Activated CD8-positive, alpha-beta memory T cell treated with anti-CD3 and anti-CD28 coated beads, Interleukin-2, amount 10 ng/mL, durations not matched to agents 7 days and 5 days (primary cell): ENCODE data around the gene LRP1B. TPM values are rescaled to one million over a fixed set of nuclear protein-coding genes. Genes with fewer than 3 reads are reported as not detected.

Experiments
- ATAC-seq: fragments of 150-1000 bp; cut with Tn5 transposase; one replicate; pipeline ENCODE4 v1.10.0; 2021; ENCODE audit warnings: moderate library complexity
- CTCF ChIA-PET: fragments of 350-600 bp; sonication (Branson Sonifier 250); formaldehyde crosslinking; loops from one replicate; lab custom pipeline; 2021; ENCODE audit warnings: antibody characterized with exemption; lab: Charles Lee
- DNase-seq: peaks from one replicate; pipeline ENCODE4 v3.0.0-alpha.2; 2020
- H3K27ac Mint-ChIP-seq: one replicate; pipeline ENCODE4 v1.8.0; 2021; ENCODE audit warnings: mild to moderate bottlenecking, mixed read lengths
- H3K27me3 Mint-ChIP-seq: one replicate; pipeline ENCODE4 v1.8.0; 2021; ENCODE audit warnings: mixed read lengths
- H3K36me3 Mint-ChIP-seq: one replicate; pipeline ENCODE4 v1.8.0; 2021; ENCODE audit warnings: mild to moderate bottlenecking, mixed read lengths
- H3K4me1 Mint-ChIP-seq: one replicate; pipeline ENCODE4 v1.8.0; 2021; ENCODE audit warnings: mixed read lengths
- H3K4me3 Mint-ChIP-seq: one replicate; pipeline ENCODE4 v1.8.0; 2021; ENCODE audit warnings: mild to moderate bottlenecking, moderate library complexity, mixed read lengths
- H3K9me3 Mint-ChIP-seq: one replicate; pipeline ENCODE4 v1.8.0; 2022; ENCODE audit warnings: low read depth, mixed read lengths
- total RNA-seq, 2 experiments: library from RNA; stranded (reverse); gene quantifications; one replicate each; pipeline ENCODE4 v1.2.3, GENCODE V29; 2021

Gene LRP1B
- total RNA-seq, 2 experiments from 2014 or later = not detected

- ATAC-seq (no peak), DNase-seq (no peak)
- no peaks in the 10 kb centered on the region for H3K27me3 Mint-ChIP-seq
- no peak overlapping the region for H3K4me3 Mint-ChIP-seq
- H3K4me1 Mint-ChIP-seq = no peaks in the 10 kb centered on the region
- H3K36me3 Mint-ChIP-seq = no peaks in the 10 kb centered on the region
- peaks cover 2% of the 10 kb centered on the region for H3K9me3 Mint-ChIP-seq
- no peak overlapping the region for H3K27ac Mint-ChIP-seq
- CTCF ChIA-PET = no interaction called here
These were observed 348.2 kb downstream of the LRP1B start for GRCh38 chr2:141782574-141782973.

- Mint-ChIP-seq H3K4me3 (no peak overlapping the region), H3K4me1 (no peaks in the 10 kb centered on the region), H3K27me3 (no peaks in the 10 kb centered on the region), H3K27ac (no peak overlapping the region), H3K36me3 (no peaks in the 10 kb centered on the region), H3K9me3 (peaks cover 7% of the 10 kb centered on the region)
- CTCF ChIA-PET = no interaction called here
- DNase-seq (no peak), ATAC-seq (no peak)
These were observed 352.4 kb downstream of the LRP1B start for GRCh38 chr2:141778315-141778835.

- Mint-ChIP-seq H3K4me1 (no peaks in the 10 kb centered on the region), H3K27me3 (no peaks in the 10 kb centered on the region), H3K36me3 (no peaks in the 10 kb centered on the region), H3K4me3 (no peak overlapping the region), H3K9me3 (peaks cover 4% of the 10 kb centered on the region), H3K27ac (no peak overlapping the region)
- no peak for DNase-seq
- no peak for ATAC-seq
- CTCF ChIA-PET = no interaction called here
These were observed 360.3 kb downstream of the LRP1B start for GRCh38 chr2:141770530-141770929.

GRCh38 chr2:141767691-141768090, 363.1 kb downstream of the LRP1B start:
- no peaks in the 10 kb centered on the region for H3K4me1 Mint-ChIP-seq
- DNase-seq = no peak
- H3K9me3 Mint-ChIP-seq = peaks cover 3% of the 10 kb centered on the region
- no peaks in the 10 kb centered on the region for H3K36me3 Mint-ChIP-seq
- no peak for ATAC-seq
- no peaks in the 10 kb centered on the region for H3K27me3 Mint-ChIP-seq
- no peak overlapping the region for H3K27ac Mint-ChIP-seq
- CTCF ChIA-PET = no interaction called here
- H3K4me3 Mint-ChIP-seq = no peak overlapping the region

GRCh38 chr2:141767051-141767450, 363.8 kb downstream of the LRP1B start:
- CTCF ChIA-PET = no interaction called here
- no peaks in the 10 kb centered on the region for H3K36me3 Mint-ChIP-seq
- H3K9me3 Mint-ChIP-seq = peaks cover 3% of the 10 kb centered on the region
- DNase-seq = no peak
- no peak for ATAC-seq
- H3K27me3 Mint-ChIP-seq = no peaks in the 10 kb centered on the region
- H3K4me3 Mint-ChIP-seq = no peak overlapping the region
- no peak overlapping the region for H3K27ac Mint-ChIP-seq
- H3K4me1 Mint-ChIP-seq = no peaks in the 10 kb centered on the region

- Mint-ChIP-seq H3K27me3 (no peaks in the 10 kb centered on the region), H3K9me3 (peaks cover 3% of the 10 kb centered on the region), H3K4me3 (no peak overlapping the region), H3K36me3 (no peaks in the 10 kb centered on the region), H3K27ac (no peak overlapping the region), H3K4me1 (no peaks in the 10 kb centered on the region)
- ATAC-seq = no peak
- CTCF ChIA-PET = no interaction called here
- no peak for DNase-seq
These were observed 364.6 kb downstream of the LRP1B start for GRCh38 chr2:141766225-141766624.

- peaks cover 6% of the 10 kb centered on the region for H3K9me3 Mint-ChIP-seq
- no peak overlapping the region for H3K4me3 Mint-ChIP-seq
- ATAC-seq = no peak
- DNase-seq = no peak
- CTCF ChIA-PET = no interaction called here
- H3K27me3 Mint-ChIP-seq = no peaks in the 10 kb centered on the region
- no peaks in the 10 kb centered on the region for H3K36me3 Mint-ChIP-seq
- no peaks in the 10 kb centered on the region for H3K4me1 Mint-ChIP-seq
- no peak overlapping the region for H3K27ac Mint-ChIP-seq
These were observed 382.2 kb downstream of the LRP1B start for GRCh38 chr2:141748616-141749015.

- CTCF ChIA-PET = no interaction called here
- no peaks in the 10 kb centered on the region for H3K4me1 Mint-ChIP-seq
These were observed 389.2 kb downstream of the LRP1B start for GRCh38 chr2:141741652-141742051.

GRCh38 chr2:141737492-141738255, 393.1 kb downstream of the LRP1B start:
- no peaks in the 10 kb centered on the region for H3K27me3 Mint-ChIP-seq
- CTCF ChIA-PET = no interaction called here
- H3K36me3 Mint-ChIP-seq = no peaks in the 10 kb centered on the region
- H3K4me1 Mint-ChIP-seq = no peaks in the 10 kb centered on the region
- no peak for DNase-seq
- peaks cover 13% of the 10 kb centered on the region for H3K9me3 Mint-ChIP-seq
- H3K27ac Mint-ChIP-seq = no peak overlapping the region
- no peak overlapping the region for H3K4me3 Mint-ChIP-seq
- ATAC-seq = no peak

More at GRCh38 chr2:141741652-141742051, 389.2 kb downstream of the LRP1B start:
- Mint-ChIP-seq H3K9me3 (peaks cover 7% of the 10 kb centered on the region), H3K27me3 (no peaks in the 10 kb centered on the region), H3K4me3 (no peak overlapping the region), H3K27ac (no peak overlapping the region), H3K36me3 (no peaks in the 10 kb centered on the region)
- ATAC-seq (no peak), DNase-seq (no peak)

- ATAC-seq = no peak
- Mint-ChIP-seq H3K4me1 (no peaks in the 10 kb centered on the region), H3K9me3 (peaks cover 17% of the 10 kb centered on the region), H3K4me3 (no peak overlapping the region), H3K36me3 (no peaks in the 10 kb centered on the region), H3K27me3 (no peaks in the 10 kb centered on the region), H3K27ac (no peak overlapping the region)
- no peak for DNase-seq
- CTCF ChIA-PET = no interaction called here
These were observed 394.4 kb downstream of the LRP1B start for GRCh38 chr2:141736466-141736865.

GRCh38 chr2:141728886-141729285, 401.9 kb downstream of the LRP1B start:
- no peaks in the 10 kb centered on the region for H3K4me1 Mint-ChIP-seq
- no peaks in the 10 kb centered on the region for H3K36me3 Mint-ChIP-seq
- no peak for ATAC-seq
- H3K27me3 Mint-ChIP-seq = no peaks in the 10 kb centered on the region
- DNase-seq = no peak
- no peak overlapping the region for H3K4me3 Mint-ChIP-seq
- CTCF ChIA-PET = no interaction called here
- H3K27ac Mint-ChIP-seq = no peak overlapping the region
- H3K9me3 Mint-ChIP-seq = peaks cover 10% of the 10 kb centered on the region

- Mint-ChIP-seq H3K27ac (no peak overlapping the region), H3K9me3 (peaks cover 6% of the 10 kb centered on the region), H3K27me3 (no peaks in the 10 kb centered on the region), H3K36me3 (no peaks in the 10 kb centered on the region), H3K4me1 (no peaks in the 10 kb centered on the region), H3K4me3 (no peak overlapping the region)
- ATAC-seq (no peak), DNase-seq (no peak)
- CTCF ChIA-PET = no interaction called here
These were observed 402.7 kb downstream of the LRP1B start for GRCh38 chr2:141728142-141728541.

GRCh38 chr2:141724426-141724825, 406.4 kb downstream of the LRP1B start:
- H3K27me3 Mint-ChIP-seq = no peaks in the 10 kb centered on the region
- H3K36me3 Mint-ChIP-seq = no peaks in the 10 kb centered on the region
- H3K4me1 Mint-ChIP-seq = no peaks in the 10 kb centered on the region

GRCh38 chr2:141723814-141724213, 407.0 kb downstream of the LRP1B start:
- no peak overlapping the region for H3K4me3 Mint-ChIP-seq
- CTCF ChIA-PET = no interaction called here
- H3K36me3 Mint-ChIP-seq = no peaks in the 10 kb centered on the region
- H3K27me3 Mint-ChIP-seq = no peaks in the 10 kb centered on the region
- no peak for DNase-seq
- no peaks in the 10 kb centered on the region for H3K4me1 Mint-ChIP-seq
- H3K27ac Mint-ChIP-seq = no peak overlapping the region
- peaks cover 2% of the 10 kb centered on the region for H3K9me3 Mint-ChIP-seq
- no peak for ATAC-seq

More at GRCh38 chr2:141724426-141724825, 406.4 kb downstream of the LRP1B start:
- peaks cover 2% of the 10 kb centered on the region for H3K9me3 Mint-ChIP-seq
- no peak for DNase-seq
- no peak overlapping the region for H3K4me3 Mint-ChIP-seq
- CTCF ChIA-PET = no interaction called here
- no peak overlapping the region for H3K27ac Mint-ChIP-seq
- ATAC-seq = no peak
